ENCODE results near the gene SLC43A2. TPM values are rescaled to one million over a fixed set of nuclear protein-coding genes. Genes with fewer than 3 reads are reported as not detected.

SLC43A2 gene
- total and polyA plus RNA-seq, 2 of the 13 experiments (the other 11 are each of a cell fraction or from before 2014, with no cell fraction given) = 7.3 to 20.0 TPM

- TF ChIP-seq, protein P1, sequence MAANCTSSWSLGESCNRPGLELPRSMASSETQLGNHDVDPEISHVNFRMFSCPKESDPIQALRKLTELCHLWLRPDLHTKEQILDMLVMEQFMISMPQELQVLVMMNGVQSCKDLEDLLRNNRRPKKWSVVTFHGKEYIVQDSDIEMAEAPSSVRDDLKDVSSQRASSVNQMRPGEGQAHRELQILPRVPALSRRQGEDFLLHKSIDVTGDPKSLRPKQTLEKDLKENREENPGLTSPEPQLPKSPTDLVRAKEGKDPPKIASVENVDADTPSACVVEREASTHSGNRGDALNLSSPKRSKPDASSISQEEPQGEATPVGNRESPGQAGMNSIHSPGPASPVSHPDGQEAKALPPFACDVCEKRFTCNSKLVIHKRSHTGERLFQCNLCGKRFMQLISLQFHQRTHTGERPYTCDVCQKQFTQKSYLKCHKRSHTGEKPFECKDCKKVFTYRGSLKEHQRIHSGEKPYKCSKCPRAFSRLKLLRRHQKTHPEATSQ (CRISPR knock-in tag; IDR thresholded peaks at IDR 0.05; ENCODE audit: borderline replicate concordance) = no peak
- TF ChIP-seq PAF1 (CRISPR knock-in tag; IDR thresholded peaks at IDR 0.05) (no peak), ZNF44 (CRISPR knock-in tag; IDR thresholded peaks at IDR 0.05) (no peak), GATAD1 (CRISPR knock-in tag; IDR thresholded peaks at IDR 0.05) (no peak), JDP2 (CRISPR knock-in tag; IDR thresholded peaks at IDR 0.05; ENCODE audit: borderline replicate concordance) (no peak), ZNF180 (CRISPR knock-in tag; IDR thresholded peaks at IDR 0.05; ENCODE audit: borderline replicate concordance, low read depth) (no peak), NR2C2 (CRISPR knock-in tag; IDR thresholded peaks at IDR 0.05; ENCODE audit: borderline replicate concordance) (no peak), GTF2F1 (IDR thresholded peaks at IDR 0.05; ENCODE audit: low read length) (no peak), HOXA7 (CRISPR knock-in tag; IDR thresholded peaks at IDR 0.05) (no peak), THYN1 (CRISPR knock-in tag; IDR thresholded peaks at IDR 0.05; ENCODE audit: borderline replicate concordance, low read depth) (no peak), SRY (CRISPR knock-in tag; IDR thresholded peaks at IDR 0.05) (no peak), POGZ (CRISPR knock-in tag; IDR thresholded peaks at IDR 0.05) (peak; percentile 46; the same call in 1 of the 2 replicates), ETV6 (CRISPR knock-in tag; conservative IDR thresholded peaks at IDR 0.05) (no peak), ATAD3A (CRISPR knock-in tag; IDR thresholded peaks at IDR 0.05) (no peak), CREB1 (IDR thresholded peaks at IDR 0.05) (no peak), CREB1 (CRISPR knock-in tag; IDR thresholded peaks at IDR 0.05) (no peak), ZMYM2 (CRISPR knock-in tag; IDR thresholded peaks at IDR 0.05) (no peak), CBX5 (CRISPR knock-in tag; IDR thresholded peaks at IDR 0.05; ENCODE audit: borderline replicate concordance) (no peak), CC2D1A (CRISPR knock-in tag; IDR thresholded peaks at IDR 0.05) (no peak), FOXP4 (CRISPR knock-in tag; IDR thresholded peaks at IDR 0.05) (no peak; the same call in 1 of the 2 replicates), ZNF431 (CRISPR knock-in tag; IDR thresholded peaks at IDR 0.05; ENCODE audit: borderline replicate concordance, low read depth) (peak; percentile 69; the same call in 1 of the 2 replicates), HMG20B (CRISPR knock-in tag; conservative IDR thresholded peaks at IDR 0.05) (no peak), GABPA (IDR thresholded peaks at IDR 0.05; ENCODE audit: low read depth, low read length) (no peak), GABPA (CRISPR knock-in tag; IDR thresholded peaks at IDR 0.05; ENCODE audit: low read depth) (no peak), SRSF4 (IDR thresholded peaks at IDR 0.05; ENCODE audit: low read depth, low read length, poor library complexity, severe bottlenecking) (no peak), ZBTB21 (CRISPR knock-in tag; IDR thresholded peaks at IDR 0.05) (no peak), IRF2 (CRISPR knock-in tag; IDR thresholded peaks at IDR 0.05) (peak; percentile 57; the same call in 1 of the 2 replicates)
- TF ChIP-seq, protein P2, sequence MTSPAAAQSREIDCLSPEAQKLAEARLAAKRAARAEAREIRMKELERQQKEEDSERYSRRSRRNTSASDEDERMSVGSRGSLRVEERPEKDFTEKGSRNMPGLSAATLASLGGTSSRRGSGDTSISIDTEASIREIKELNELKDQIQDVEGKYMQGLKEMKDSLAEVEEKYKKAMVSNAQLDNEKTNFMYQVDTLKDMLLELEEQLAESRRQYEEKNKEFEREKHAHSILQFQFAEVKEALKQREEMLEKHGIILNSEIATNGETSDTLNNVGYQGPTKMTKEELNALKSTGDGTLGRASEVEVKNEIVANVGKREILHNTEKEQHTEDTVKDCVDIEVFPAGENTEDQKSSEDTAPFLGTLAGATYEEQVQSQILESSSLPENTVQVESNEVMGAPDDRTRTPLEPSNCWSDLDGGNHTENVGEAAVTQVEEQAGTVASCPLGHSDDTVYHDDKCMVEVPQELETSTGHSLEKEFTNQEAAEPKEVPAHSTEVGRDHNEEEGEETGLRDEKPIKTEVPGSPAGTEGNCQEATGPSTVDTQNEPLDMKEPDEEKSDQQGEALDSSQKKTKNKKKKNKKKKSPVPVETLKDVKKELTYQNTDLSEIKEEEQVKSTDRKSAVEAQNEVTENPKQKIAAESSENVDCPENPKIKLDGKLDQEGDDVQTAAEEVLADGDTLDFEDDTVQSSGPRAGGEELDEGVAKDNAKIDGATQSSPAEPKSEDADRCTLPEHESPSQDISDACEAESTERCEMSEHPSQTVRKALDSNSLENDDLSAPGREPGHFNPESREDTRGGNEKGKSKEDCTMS (CRISPR knock-in tag; conservative IDR thresholded peaks at IDR 0.05) = no peak
Observed at GRCh38 chr17:1606352-1606985, 22.2 kb downstream of the SLC43A2 start (continued).

All from HepG2 (cell line).